Caco-2 (cell line): ENCODE measurements around the gene GLE1. TPM values are rescaled to one million over a fixed set of nuclear protein-coding genes. Genes with fewer than 3 reads are reported as not detected.
A peak's percentile ranks its signal among the peaks of the same experiment; 100 is the strongest.

Experiments
- BruUV-seq: library from RNA; stranded (reverse); fragments of 400-500 nt; replicated peaks from 2 replicates; lab custom pipeline; 2021; lab: Mats Ljungman, UMichigan
- CTCF ChIA-PET: fragments of 300-600 bp; sonication (Branson Sonifier 250); formaldehyde crosslinking; loops from one replicate; lab custom pipeline; 2022; ENCODE audit warnings: antibody characterized with exemption; lab: Charles Lee
- POLR2A ChIA-PET: fragments of 300-600 bp; sonication (Branson Sonifier 250); formaldehyde crosslinking; loops from one replicate; lab custom pipeline; 2022; ENCODE audit warnings: antibody characterized with exemption; lab: Charles Lee
- DNase-seq, 2 experiments: peaks; one replicate each; pipeline versions ENCODE4 v3.0.0 to v3.0.0-alpha.2; 2020 to 2022
- H3K27me3 ChIP-seq: replicated peaks from 2 replicates; pipeline ENCODE4 v1.6.0; 2011; ENCODE audit warnings: low read length; ENCODE audit not compliant: control insufficient read depth, insufficient read depth
- H3K36me3 ChIP-seq: 2 replicates; pipeline ENCODE4 v1.5.1; 2011; ENCODE audit warnings: low read length; ENCODE audit not compliant: control insufficient read depth, insufficient read depth
- H3K4me1 ChIP-seq: fragments of 250-450 bp; sonication (Bioruptor Pico); 2 replicates; pipeline ENCODE4 v1.5.1; 2020; ENCODE audit warnings: mild to moderate bottlenecking
- H3K4me3 ChIP-seq: 2 replicates; pipeline ENCODE4 v1.5.1; 2011; ENCODE audit warnings: low read depth, mild to moderate bottlenecking, control low read depth, low read length
- H3K9me3 ChIP-seq: fragments of 250-450 bp; sonication (Bioruptor Pico); 2 replicates; pipeline ENCODE4 v1.5.1; 2020; ENCODE audit warnings: mild to moderate bottlenecking, moderate library complexity
- H3K27ac Mint-ChIP-seq: one replicate; pipeline ENCODE4 v1.8.0; 2022; ENCODE audit warnings: mixed read lengths; ENCODE audit not compliant: unreplicated experiment
- H3K27me3 Mint-ChIP-seq: one replicate; pipeline ENCODE4 v1.8.0; 2022; ENCODE audit warnings: mixed read lengths; ENCODE audit not compliant: insufficient read depth, unreplicated experiment
- H3K36me3 Mint-ChIP-seq: one replicate; pipeline ENCODE4 v1.8.0; 2022; ENCODE audit warnings: mild to moderate bottlenecking, mixed read lengths; ENCODE audit not compliant: insufficient read depth, unreplicated experiment
- H3K4me1 Mint-ChIP-seq: one replicate; pipeline ENCODE4 v1.8.0; 2022; ENCODE audit warnings: low read depth, mixed read lengths; ENCODE audit not compliant: unreplicated experiment
- H3K4me3 Mint-ChIP-seq: one replicate; pipeline ENCODE4 v1.8.0; 2022; ENCODE audit warnings: mild to moderate bottlenecking, moderate library complexity, mixed read lengths; ENCODE audit not compliant: unreplicated experiment
- H3K9me3 Mint-ChIP-seq: one replicate; pipeline ENCODE4 v1.8.0; 2022; ENCODE audit warnings: mixed read lengths; ENCODE audit not compliant: unreplicated experiment
- intact Hi-C: fragments of 100-400 bp; cut with micrococcal nuclease; formaldehyde crosslinking; loops from one replicate; pipeline ENCODE4 v1.10.0; 2022; ENCODE audit not compliant: unreplicated experiment
- total RNA-seq: library from RNA; stranded (reverse); gene quantifications from 2 replicates; pipeline ENCODE4 v1.2.3, GENCODE V29; 2022
- TF ChIP-seq, protein P1 (sequence below), 2 experiments: fragments of 200-600 bp in 1 of 2; IDR thresholded peaks; 1 replicate in 1 of 2; 2 replicates in 1 of 2; pipeline versions ENCODE4 v1.5.1 to v1.8.0; 2011 to 2022; ENCODE audit warnings: antibody characterized with exemption in 1 of 2, control low read depth in 1 of 2, inconsistent platforms in 1 of 2, low read depth in 1 of 2, low read length in 1 of 2, mild to moderate bottlenecking in 1 of 2, moderate library complexity in 1 of 2; ENCODE audit not compliant: insufficient read depth in 1 of 2, severe bottlenecking in 1 of 2, unreplicated experiment in 1 of 2

GLE1 gene
- total RNA-seq, 1 experiment from 2014 or later = 30.4 TPM

DNA sequence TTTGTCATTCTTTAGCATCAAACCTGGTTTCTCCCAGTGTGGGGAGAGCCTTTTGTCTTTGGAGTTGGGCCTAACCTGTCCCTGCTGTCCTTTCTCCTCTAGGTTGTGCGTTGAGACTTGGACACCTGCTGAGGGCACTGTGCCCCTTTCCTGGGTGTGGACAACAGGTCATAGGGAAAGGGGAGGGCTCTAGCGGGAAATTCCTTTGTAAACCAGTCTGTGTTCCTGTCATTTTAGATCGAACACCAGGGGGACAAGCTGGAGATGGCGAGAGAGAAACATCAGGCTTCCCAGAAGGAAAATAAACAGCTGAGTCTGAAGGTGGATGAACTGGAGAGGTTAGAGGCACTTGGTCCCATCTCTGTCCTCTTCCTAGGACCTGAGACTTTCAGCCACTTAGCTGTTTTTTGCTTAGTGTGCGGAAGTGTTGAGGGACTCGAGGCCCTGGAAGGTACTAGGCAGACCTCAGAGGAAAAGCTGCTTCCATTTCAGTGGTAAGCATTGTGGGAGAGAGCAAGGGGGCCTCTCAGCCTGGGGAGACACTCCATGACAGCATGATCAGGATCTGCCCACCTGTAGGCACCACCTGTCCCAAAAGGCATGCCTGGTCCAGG lies 8.6 kb upstream of the GLE1 start:
- POLR2A ChIA-PET = no interaction called here
- 0 out of 2 replicates have a peak, but pooled peaks cover 1% of the 10 kb centered on the region for H3K36me3 ChIP-seq
- H3K4me1 Mint-ChIP-seq = no peaks in the 10 kb centered on the region
- H3K9me3 Mint-ChIP-seq = no peaks in the 10 kb centered on the region
- peak; percentile 69 to 70 for DNase-seq
- no peak overlapping the region for H3K4me3 Mint-ChIP-seq
- no peak overlapping the region for H3K27ac Mint-ChIP-seq
- CTCF ChIA-PET = interaction anchor here (0.5 to 1.5 kb wide), 8 partner anchors 55 to 508 kb away, joined by 3 to 12 read pairs (median 4); no protein-coding TSS in a partner anchor
- no peaks in the 10 kb centered on the region for H3K27me3 ChIP-seq
- H3K36me3 Mint-ChIP-seq = peaks cover 5% of the 10 kb centered on the region
- no peak overlapping the region for H3K4me3 ChIP-seq
- no peaks in the 10 kb centered on the region for H3K9me3 ChIP-seq
- intact Hi-C loops = loop anchor here (5.0 kb wide), 1 partner anchor 141 kb away; no protein-coding TSS in a partner anchor
- TF ChIP-seq, protein P1, sequence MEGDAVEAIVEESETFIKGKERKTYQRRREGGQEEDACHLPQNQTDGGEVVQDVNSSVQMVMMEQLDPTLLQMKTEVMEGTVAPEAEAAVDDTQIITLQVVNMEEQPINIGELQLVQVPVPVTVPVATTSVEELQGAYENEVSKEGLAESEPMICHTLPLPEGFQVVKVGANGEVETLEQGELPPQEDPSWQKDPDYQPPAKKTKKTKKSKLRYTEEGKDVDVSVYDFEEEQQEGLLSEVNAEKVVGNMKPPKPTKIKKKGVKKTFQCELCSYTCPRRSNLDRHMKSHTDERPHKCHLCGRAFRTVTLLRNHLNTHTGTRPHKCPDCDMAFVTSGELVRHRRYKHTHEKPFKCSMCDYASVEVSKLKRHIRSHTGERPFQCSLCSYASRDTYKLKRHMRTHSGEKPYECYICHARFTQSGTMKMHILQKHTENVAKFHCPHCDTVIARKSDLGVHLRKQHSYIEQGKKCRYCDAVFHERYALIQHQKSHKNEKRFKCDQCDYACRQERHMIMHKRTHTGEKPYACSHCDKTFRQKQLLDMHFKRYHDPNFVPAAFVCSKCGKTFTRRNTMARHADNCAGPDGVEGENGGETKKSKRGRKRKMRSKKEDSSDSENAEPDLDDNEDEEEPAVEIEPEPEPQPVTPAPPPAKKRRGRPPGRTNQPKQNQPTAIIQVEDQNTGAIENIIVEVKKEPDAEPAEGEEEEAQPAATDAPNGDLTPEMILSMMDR (IDR thresholded peaks at IDR 0.05; ENCODE audit: insufficient read depth in 1 of 2, low read depth in 1 of 2, low read length in 1 of 2, severe bottlenecking in 1 of 2, unreplicated experiment in 1 of 2) = peak; percentile 28 to 53
- BruUV-seq = no TSS peak
- H3K4me1 ChIP-seq = no peaks in the 10 kb centered on the region
- H3K27me3 Mint-ChIP-seq = no peaks in the 10 kb centered on the region

GRCh38 chr9:128497824-128498610 lies 6.5 kb upstream of the GLE1 start:
- Mint-ChIP-seq H3K36me3 (peaks cover under 1% of the 10 kb centered on the region), H3K4me3 (no peak overlapping the region), H3K9me3 (no peaks in the 10 kb centered on the region), H3K4me1 (no peaks in the 10 kb centered on the region), H3K27ac (no peak overlapping the region), H3K27me3 (no peaks in the 10 kb centered on the region)
- no peaks in the 10 kb centered on the region for H3K9me3 ChIP-seq
- no peak for DNase-seq
- BruUV-seq = no TSS peak
- no peak overlapping the region for H3K4me3 ChIP-seq
- 0 out of 2 replicates have a peak, but pooled peaks cover 1% of the 10 kb centered on the region for H3K36me3 ChIP-seq
- H3K27me3 ChIP-seq = no peaks in the 10 kb centered on the region
- ChIA-PET POLR2A (no interaction called here), CTCF (no interaction called here)
- TF ChIP-seq, protein P1 (IDR thresholded peaks at IDR 0.05; ENCODE audit: insufficient read depth in 1 of 2, low read depth in 1 of 2, low read length in 1 of 2, severe bottlenecking in 1 of 2, unreplicated experiment in 1 of 2) = no peak
- intact Hi-C loops = loop anchor here (5.0 kb wide), 1 partner anchor 139 kb away; no protein-coding TSS in a partner anchor
- no peaks in the 10 kb centered on the region for H3K4me1 ChIP-seq

DNA sequence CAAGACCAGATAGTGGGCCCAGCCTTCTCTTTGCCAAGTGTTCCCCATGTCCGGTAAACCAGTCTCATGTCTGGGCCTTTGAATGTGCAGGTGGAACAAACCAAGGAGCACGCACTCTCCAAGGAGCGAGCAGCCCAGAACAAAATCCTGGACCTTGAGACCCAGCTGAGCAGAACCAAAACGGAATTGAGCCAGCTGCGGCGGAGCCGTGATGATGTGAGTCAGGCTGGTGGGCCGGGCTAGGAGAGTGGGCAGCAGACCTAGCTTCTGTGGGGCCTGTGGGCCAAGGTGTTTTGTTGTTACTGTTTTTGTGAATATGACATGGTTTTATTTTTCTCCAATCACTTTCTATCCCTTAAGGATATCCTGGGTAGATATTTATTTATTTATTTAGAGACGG lies 5.6 kb upstream of the GLE1 start:
- TF ChIP-seq, protein P1 (IDR thresholded peaks at IDR 0.05; ENCODE audit: insufficient read depth in 1 of 2, low read depth in 1 of 2, low read length in 1 of 2, severe bottlenecking in 1 of 2, unreplicated experiment in 1 of 2) = no peak
- Mint-ChIP-seq H3K9me3 (no peaks in the 10 kb centered on the region), H3K36me3 (peaks cover 5% of the 10 kb centered on the region), H3K4me1 (no peaks in the 10 kb centered on the region), H3K4me3 (no peak overlapping the region), H3K27ac (no peak overlapping the region), H3K27me3 (no peaks in the 10 kb centered on the region)
- Histone ChIP-seq H3K9me3 (no peaks in the 10 kb centered on the region), H3K4me3 (no peak overlapping the region), H3K27me3 (no peaks in the 10 kb centered on the region), H3K4me1 (peaks cover 4% of the 10 kb centered on the region; the same call in 1 of the 2 replicates), H3K36me3 (0 out of 2 replicates have a peak, but pooled peaks cover 1% of the 10 kb centered on the region)
- CTCF ChIA-PET = no interaction called here
- DNase-seq = no peak
- POLR2A ChIA-PET = no interaction called here
- BruUV-seq = no TSS peak
- intact Hi-C loops = loop anchor here (5.0 kb wide), 1 partner anchor 138 kb away; no protein-coding TSS in a partner anchor
